ENCODE data around the gene MUC2. TPM values are rescaled to one million over a fixed set of nuclear protein-coding genes. Genes with fewer than 3 reads are reported as not detected.

The MUC2 gene
- total RNA-seq, 1 experiment from 2014 or later: 0.26 TPM

DNA sequence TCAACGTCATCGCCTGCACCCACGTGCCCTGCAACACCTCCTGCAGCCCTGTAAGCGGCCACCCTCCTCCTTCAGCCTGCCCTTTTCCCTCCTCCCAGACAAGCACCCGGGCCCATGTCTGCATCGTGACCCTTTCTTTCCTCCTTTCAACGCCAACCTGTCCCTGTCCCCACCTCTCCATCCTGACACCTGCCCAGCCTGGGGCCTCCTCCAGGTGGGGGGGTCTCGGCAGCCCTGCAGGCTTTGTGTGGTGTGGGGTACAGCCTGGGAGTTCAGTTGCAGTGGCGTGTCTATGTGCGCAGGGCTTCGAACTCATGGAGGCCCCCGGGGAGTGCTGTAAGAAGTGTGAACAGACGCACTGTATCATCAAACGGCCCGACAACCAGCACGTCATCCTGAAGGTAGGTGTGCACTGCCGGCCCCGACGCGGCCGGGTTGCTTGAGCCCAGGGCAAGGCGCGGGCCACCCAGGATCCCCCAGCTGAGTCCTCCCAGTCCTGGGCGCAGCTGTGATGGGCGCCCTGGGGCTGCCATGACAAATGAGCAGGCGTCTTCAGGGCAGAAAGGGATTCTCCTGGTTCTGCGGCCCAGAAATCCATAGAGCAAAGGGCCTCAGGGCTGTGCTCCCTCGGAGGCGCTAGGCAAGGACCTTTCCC lies 33.7 kb downstream of the MUC2 start:
- POLR2A ChIA-PET (ENCODE audit: unreplicated experiment): no interaction called here

DNA sequence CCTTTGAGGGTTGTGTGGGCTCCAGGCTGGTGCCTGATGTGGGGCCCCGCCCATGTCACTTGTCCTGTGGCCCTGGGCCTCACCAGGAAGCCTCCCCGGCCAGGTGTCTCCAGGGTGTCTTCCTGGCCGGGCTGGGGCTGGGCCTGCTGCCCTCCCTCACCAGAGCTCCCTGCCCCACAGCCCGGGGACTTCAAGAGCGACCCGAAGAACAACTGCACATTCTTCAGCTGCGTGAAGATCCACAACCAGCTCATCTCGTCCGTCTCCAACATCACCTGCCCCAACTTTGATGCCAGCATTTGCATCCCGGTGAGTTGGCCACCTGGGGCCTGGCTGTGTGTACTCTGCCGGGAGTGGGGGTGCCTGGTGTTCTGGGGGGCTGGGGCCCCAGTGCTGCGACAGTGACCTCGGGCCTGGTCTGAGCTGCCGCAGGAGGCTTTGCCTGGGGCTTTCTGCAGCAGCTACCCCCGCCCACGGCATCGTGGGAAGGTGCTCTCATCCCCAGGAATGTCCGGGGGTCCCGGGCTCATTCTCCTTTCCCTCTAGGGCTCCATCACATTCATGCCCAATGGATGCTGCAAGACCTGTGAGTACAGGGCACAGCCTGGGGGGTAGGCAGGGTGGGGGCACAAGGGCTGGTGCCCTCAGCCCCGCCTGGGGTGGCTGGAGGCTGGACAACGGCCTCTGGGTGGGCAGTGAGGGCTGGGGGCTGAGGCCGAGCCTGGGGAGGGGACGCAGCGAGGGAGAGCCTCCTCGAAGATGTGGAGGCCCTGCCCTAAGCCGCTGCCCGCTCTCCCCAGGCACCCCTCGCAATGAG lies 34.6 kb downstream of the MUC2 start:
- DNase-seq: no peak
- no peaks in the 10 kb centered on the region for H3K79me2 ChIP-seq (ENCODE audit: low read length)
- no peak for ATAC-seq
- no peaks in the 10 kb centered on the region for H3K36me3 ChIP-seq (ENCODE audit: low read depth, low read length)
- H3K27ac ChIP-seq (ENCODE audit: low read length): no peak overlapping the region
- H3K4me2 ChIP-seq (ENCODE audit: low read length): no peak overlapping the region
- ChIA-PET CTCF (no interaction called here), POLR2A (ENCODE audit: unreplicated experiment) (no interaction called here)
- H3K4me3 ChIP-seq (ENCODE audit: low read length): no peak overlapping the region
- H3K9ac ChIP-seq (ENCODE audit: low read length): no peak overlapping the region
- no TSS peak for BruUV-seq (replicated peaks)
- H3K27me3 ChIP-seq (ENCODE audit: low read length): no peaks in the 10 kb centered on the region
- H2AFZ ChIP-seq (ENCODE audit: low read length): no peak overlapping the region
- no peak for TF ChIP-seq EZH2 (IDR thresholded peaks at IDR 0.05; ENCODE audit: low read length, unreplicated experiment)
- TF ChIP-seq CTCF (conservative IDR thresholded peaks at IDR 0.05; ENCODE audit: low read depth, low read length): no peak
- intact Hi-C loops (cut with micrococcal nuclease): no loop called here
- no peaks in the 10 kb centered on the region for H4K20me1 ChIP-seq (ENCODE audit: low read length)
- H3F3A ChIP-seq (ENCODE audit: low read length, unreplicated experiment): no peaks in the 10 kb centered on the region
- H3K4me1 ChIP-seq (ENCODE audit: insufficient read depth, low read length): no peaks in the 10 kb centered on the region
- H3K9me2 ChIP-seq (replicated peaks; ENCODE audit: low read length): no peaks in the 10 kb centered on the region
- no peaks in the 10 kb centered on the region for H3K9me3 ChIP-seq (ENCODE audit: low read length)

More for the DNA sequence above, 33.7 kb downstream of the MUC2 start:
- Histone ChIP-seq H2AFZ (ENCODE audit: low read length) (no peak overlapping the region), H3K4me3 (ENCODE audit: low read length) (no peak overlapping the region), H3K9me3 (ENCODE audit: low read length) (no peaks in the 10 kb centered on the region), H3F3A (ENCODE audit: low read length, unreplicated experiment) (no peaks in the 10 kb centered on the region), H4K20me1 (ENCODE audit: low read length) (no peaks in the 10 kb centered on the region), H3K9ac (ENCODE audit: low read length) (no peak overlapping the region), H3K9me2 (replicated peaks; ENCODE audit: low read length) (no peaks in the 10 kb centered on the region), H3K27me3 (ENCODE audit: low read length) (no peaks in the 10 kb centered on the region), H3K36me3 (ENCODE audit: low read depth, low read length) (no peaks in the 10 kb centered on the region), H3K79me2 (ENCODE audit: low read length) (no peaks in the 10 kb centered on the region), H3K27ac (ENCODE audit: low read length) (no peak overlapping the region), H3K4me1 (ENCODE audit: insufficient read depth, low read length) (no peaks in the 10 kb centered on the region), H3K4me2 (ENCODE audit: low read length) (no peak overlapping the region)
- DNase-seq (no peak), ATAC-seq (no peak)
- TF ChIP-seq CTCF (conservative IDR thresholded peaks at IDR 0.05; ENCODE audit: low read depth, low read length) (no peak), EZH2 (IDR thresholded peaks at IDR 0.05; ENCODE audit: low read length, unreplicated experiment) (no peak), EZH2phosphoT487 (IDR thresholded peaks at IDR 0.05; ENCODE audit: borderline replicate concordance, low read length) (no peak)
- intact Hi-C loops (cut with micrococcal nuclease): no loop called here
- CTCF ChIA-PET: no interaction called here
- no TSS peak for BruUV-seq (replicated peaks)

All from PC-3 (cell line).